Gastroesophageal sphincter (tissue), 4 donors: ENCODE measurements around the gene TOE1. TPM values are rescaled to one million over a fixed set of nuclear protein-coding genes. Genes with fewer than 3 reads are reported as not detected.
"Not testable (repeated sequence)": the region's sequence is repeated elsewhere in the genome, so short reads cannot be mapped to it uniquely, and the experiment has no call there.

Experiments
- ATAC-seq: fragments of 150-250 bp; one replicate; pipeline ENCODE4 v1.9.1; 2016; ENCODE audit warnings: mild to moderate bottlenecking, moderate library complexity
- H3K27ac ChIP-seq, 4 donors: fragments of 200-600 bp; sonication (generic) in 3 of 4; 1 replicate in 3 of 4; 2 replicates in 1 of 4; pipeline ENCODE4 v1.5.1; 2016 to 2019
- H3K27me3 ChIP-seq: fragments of 200-600 bp; sonication (generic); one replicate; pipeline ENCODE4 v1.5.1; 2019
- H3K36me3 ChIP-seq, 2 donors: fragments of 200-600 bp; sonication (generic); one replicate each; pipeline ENCODE4 v1.5.1; 2019; ENCODE audit warnings: control low read depth in 1 of 2
- H3K4me1 ChIP-seq, 3 donors: fragments of 200-600 bp; sonication (generic); 1 replicate in 2 of 3; 2 replicates in 1 of 3; pipeline ENCODE4 v1.5.1; 2016 to 2019; ENCODE audit warnings: control low read depth in 2 of 3
- H3K4me3 ChIP-seq, 2 donors: fragments of 200-600 bp; sonication (generic); one replicate each; pipeline ENCODE4 v1.5.1; 2019; ENCODE audit warnings: mild to moderate bottlenecking in 1 of 2, moderate library complexity in 1 of 2
- H3K9me3 ChIP-seq, 3 donors: fragments of 200-600 bp; sonication (generic); one replicate each; pipeline ENCODE4 v1.5.1; 2017 to 2019; ENCODE audit warnings: control low read depth in 2 of 3
- EP300 ChIP-seq: sonication (generic); formaldehyde crosslinking; IDR thresholded peaks from one replicate; pipeline ENCODE4 v1.6.1; 2017; ENCODE audit warnings: antibody characterized with exemption, mild to moderate bottlenecking
- POLR2A ChIP-seq, 2 donors: fragments of 450-650 bp; IDR thresholded peaks; one replicate each; pipeline ENCODE4 v1.6.1; 2017; ENCODE audit warnings: antibody characterized with exemption in 2 of 2, mild to moderate bottlenecking in 2 of 2, moderate library complexity in 1 of 2
- POLR2AphosphoS5 ChIP-seq: sonication (generic); formaldehyde crosslinking; IDR thresholded peaks from one replicate; pipeline ENCODE4 v1.6.1; 2017; ENCODE audit warnings: antibody characterized with exemption
- WGBS, 2 donors: methylation state at CpG; one replicate each; pipeline ENCODE4 v1.1.5; 2018; ENCODE audit warnings: low coverage in 1 of 2; 5-methylcytosine and 5-hydroxymethylcytosine counted together
- total RNA-seq, 4 donors: library from RNA; depleted of rRNA; stranded (reverse); fragments of >200 nt; gene quantifications; one replicate each; pipeline ENCODE4 v1.1.0, GENCODE V29; 2016
- TF ChIP-seq, protein P1 (sequence below), 4 experiments: fragments of 200-600 bp in 2 of 4; fragments of 450-650 bp in 2 of 4; sonication (generic) in 1 of 4; IDR thresholded peaks; one replicate each; pipeline ENCODE4 v1.5.1; 2017 to 2019; ENCODE audit warnings: antibody characterized with exemption in 4 of 4, mild to moderate bottlenecking in 2 of 4, moderate library complexity in 2 of 4

The TOE1 gene
- 1 to 10 TPM; 7.0 to 9.9 (median 8.4) TPM for total RNA-seq

DNA sequence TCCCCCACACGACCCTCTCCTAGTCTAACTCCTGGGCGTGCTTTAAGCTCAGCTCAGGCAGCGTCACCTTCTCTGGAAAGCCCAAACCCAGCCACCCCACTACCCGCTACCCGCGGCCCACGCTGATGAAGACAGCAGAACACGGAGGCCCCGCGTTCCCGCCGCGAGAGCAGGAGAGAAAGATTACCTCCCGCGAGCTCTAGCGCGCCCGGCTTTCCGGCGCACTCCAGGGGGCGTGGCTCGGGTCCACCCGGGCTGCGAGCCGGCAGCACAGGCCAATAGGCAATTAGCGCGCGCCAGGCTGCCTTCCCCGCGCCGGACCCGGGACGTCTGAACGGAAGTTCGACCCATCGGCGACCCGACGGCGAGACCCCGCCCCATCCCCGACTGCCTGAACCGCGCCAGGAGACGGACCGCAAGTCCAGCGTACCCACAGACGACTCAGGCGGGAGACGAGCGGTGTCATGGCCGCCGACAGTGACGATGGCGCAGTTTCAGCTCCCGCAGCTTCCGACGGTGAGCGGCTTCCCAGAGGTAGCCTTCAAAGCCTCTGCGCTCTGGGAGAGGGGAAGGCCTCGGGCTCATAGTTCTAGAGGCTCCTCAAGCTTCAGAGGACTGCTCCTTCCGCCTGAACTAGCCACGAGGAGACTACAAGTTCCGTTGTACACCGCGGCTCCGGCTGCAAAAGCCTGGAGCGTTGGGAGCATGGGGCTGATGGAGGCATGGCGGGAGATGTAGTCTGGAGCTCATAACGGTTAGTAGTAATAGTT lies at the start of gene TOE1, which contains the start of gene MUTYH:
Gene TOE1, plus strand, starts transcription at position 382 of the 770 bp plus-strand sequence. Its CDS starts 83 bp downstream, at position 465.
Gene MUTYH, minus strand, starts transcription at position 652 of the 770 bp plus-strand sequence. CDS start 5,935 bp downstream, outside the sequence.
- peaks cover 0 to 34% of the 10 kb centered on the region in 2 donors for H3K36me3 ChIP-seq
- H3K27me3 ChIP-seq, result no peaks in the 10 kb centered on the region
- ATAC-seq, result peak; percentile 93
- H3K27ac ChIP-seq, result peak within 1 kb of the TSS; percentile 92 to 99 (median 98)
- TF ChIP-seq, protein P1, sequence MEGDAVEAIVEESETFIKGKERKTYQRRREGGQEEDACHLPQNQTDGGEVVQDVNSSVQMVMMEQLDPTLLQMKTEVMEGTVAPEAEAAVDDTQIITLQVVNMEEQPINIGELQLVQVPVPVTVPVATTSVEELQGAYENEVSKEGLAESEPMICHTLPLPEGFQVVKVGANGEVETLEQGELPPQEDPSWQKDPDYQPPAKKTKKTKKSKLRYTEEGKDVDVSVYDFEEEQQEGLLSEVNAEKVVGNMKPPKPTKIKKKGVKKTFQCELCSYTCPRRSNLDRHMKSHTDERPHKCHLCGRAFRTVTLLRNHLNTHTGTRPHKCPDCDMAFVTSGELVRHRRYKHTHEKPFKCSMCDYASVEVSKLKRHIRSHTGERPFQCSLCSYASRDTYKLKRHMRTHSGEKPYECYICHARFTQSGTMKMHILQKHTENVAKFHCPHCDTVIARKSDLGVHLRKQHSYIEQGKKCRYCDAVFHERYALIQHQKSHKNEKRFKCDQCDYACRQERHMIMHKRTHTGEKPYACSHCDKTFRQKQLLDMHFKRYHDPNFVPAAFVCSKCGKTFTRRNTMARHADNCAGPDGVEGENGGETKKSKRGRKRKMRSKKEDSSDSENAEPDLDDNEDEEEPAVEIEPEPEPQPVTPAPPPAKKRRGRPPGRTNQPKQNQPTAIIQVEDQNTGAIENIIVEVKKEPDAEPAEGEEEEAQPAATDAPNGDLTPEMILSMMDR (IDR thresholded peaks at IDR 0.05), result peak in 3 of 4 experiments; percentile 2 to 34 (median 3)
- TF ChIP-seq EP300 (no peak), POLR2A (IDR thresholded peaks at IDR 0.05) (peak; percentile 56 to 61), POLR2AphosphoS5 (peak; percentile 70)
- no peaks in the 10 kb centered on the region for H3K9me3 ChIP-seq
- 10% methylated on average over 3 of the region's 70 CpGs; no CpG with 5 or more reads in 1 of the 2 donors for WGBS, 2 donors
- peak within 1 kb of the TSS; percentile 70 to 87 for H3K4me3 ChIP-seq
- peaks cover 0 to 38% (median 9%) of the 10 kb centered on the region in 3 donors for H3K4me1 ChIP-seq

DNA sequence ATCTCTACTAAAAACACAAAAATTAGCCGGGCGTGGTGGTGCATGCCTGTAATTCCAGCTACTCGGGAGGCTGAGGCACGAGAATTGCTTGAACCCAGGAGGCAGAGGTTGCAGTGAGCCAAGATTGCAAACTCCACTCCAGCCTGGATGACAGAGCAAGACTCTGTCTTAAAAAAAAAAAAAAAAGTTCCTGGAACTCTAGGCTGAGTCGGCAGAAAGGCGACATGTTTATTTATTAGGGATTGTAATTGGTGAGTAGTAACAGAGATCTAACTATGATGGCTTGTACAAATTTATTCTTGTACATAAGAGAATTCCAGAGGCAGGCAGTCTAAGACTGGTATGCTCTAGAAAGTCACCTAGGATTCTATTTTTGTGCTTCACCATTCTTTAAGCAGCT lies 49.0 kb upstream of the TOE1 start:
- not testable (repeated sequence) for H3K9me3 ChIP-seq, ATAC-seq, H3K4me1 ChIP-seq, H3K4me3 ChIP-seq, H3K27me3 ChIP-seq, H3K36me3 ChIP-seq, H3K27ac ChIP-seq
- whole genome bisulfite sequencing, 2 donors, result 43 to 80% methylated on average over 1 to 4 of the region's 6 CpGs

DNA sequence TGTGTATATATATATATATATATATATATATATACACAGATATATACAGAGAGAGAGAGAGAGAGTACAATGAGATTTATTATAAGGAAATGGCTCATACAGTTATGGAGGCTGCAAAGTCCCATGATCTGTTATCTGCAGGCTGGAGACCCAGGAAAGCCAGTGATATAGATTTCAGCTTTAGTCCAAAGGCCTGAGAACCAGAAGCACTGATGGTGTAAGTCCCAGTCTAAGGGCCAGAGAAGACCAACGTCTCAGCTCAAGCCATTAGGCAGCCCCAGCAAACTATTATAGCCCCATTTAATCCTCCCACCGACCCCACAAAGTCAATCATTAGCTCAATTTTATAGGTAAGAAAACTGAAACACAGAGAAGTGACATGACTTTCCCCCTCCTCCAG lies 48.3 kb upstream of the TOE1 start:
- Histone ChIP-seq H3K27me3 (no peaks in the 10 kb centered on the region), H3K4me3 (no peak overlapping the region), H3K9me3 (no peaks in the 10 kb centered on the region), H3K4me1 (no peaks in the 10 kb centered on the region), H3K27ac (no peak overlapping the region), H3K36me3 (no peaks in the 10 kb centered on the region)
- ATAC-seq, result no peak
- TF ChIP-seq POLR2AphosphoS5 (no peak), EP300 (no peak), POLR2A (IDR thresholded peaks at IDR 0.05) (no peak)
- TF ChIP-seq, protein P1 (IDR thresholded peaks at IDR 0.05), result no peak
- WGBS, 2 donors, result 60% methylated on average over 1 of the region's 2 CpGs

DNA sequence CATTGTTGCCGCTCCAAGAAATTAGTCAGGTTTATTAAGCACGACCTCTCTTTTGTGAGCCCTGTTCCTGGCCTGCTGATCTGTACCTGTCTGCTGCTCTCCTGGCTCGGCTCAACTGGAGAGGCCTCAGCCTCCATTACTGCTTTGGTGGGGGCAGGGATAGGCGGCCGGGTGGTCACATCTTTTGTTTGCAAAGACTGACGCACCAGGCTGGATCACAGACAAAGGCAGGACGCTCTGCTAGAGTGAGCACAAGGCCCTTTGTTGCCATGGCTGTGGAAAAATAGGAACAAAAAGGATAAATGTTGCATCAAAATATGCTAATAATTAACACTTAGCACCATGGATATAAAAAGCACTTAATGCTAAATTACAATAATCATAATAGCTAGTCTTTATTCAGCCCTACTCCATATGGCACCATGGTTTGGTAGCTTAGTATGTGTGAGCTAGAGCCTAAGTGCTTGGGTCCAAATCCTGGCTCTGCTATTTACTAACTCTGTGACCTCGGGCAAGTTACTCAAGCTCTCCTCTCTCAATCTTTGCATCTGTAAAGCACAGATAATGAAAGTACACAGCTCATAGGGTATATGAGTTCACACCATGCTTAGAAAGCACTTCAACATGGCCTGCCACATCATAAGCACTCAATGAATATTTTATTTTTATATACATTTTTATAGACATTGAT lies 42.2 kb upstream of the TOE1 start:
- Histone ChIP-seq H3K4me1 (peaks cover 0 to 10% (median 0%) of the 10 kb centered on the region in 3 donors), H3K27me3 (no peaks in the 10 kb centered on the region), H3K9me3 (no peaks in the 10 kb centered on the region), H3K36me3 (no peaks in the 10 kb centered on the region), H3K27ac (no peak overlapping the region), H3K4me3 (no peak overlapping the region)
- TF ChIP-seq POLR2A (IDR thresholded peaks at IDR 0.05) (no peak), EP300 (no peak), POLR2AphosphoS5 (no peak)
- TF ChIP-seq, protein P1 (IDR thresholded peaks at IDR 0.05), result no peak
- WGBS, 2 donors, result 64 to 66% methylated on average over 4 of the region's 8 CpGs
- ATAC-seq, result no peak

DNA sequence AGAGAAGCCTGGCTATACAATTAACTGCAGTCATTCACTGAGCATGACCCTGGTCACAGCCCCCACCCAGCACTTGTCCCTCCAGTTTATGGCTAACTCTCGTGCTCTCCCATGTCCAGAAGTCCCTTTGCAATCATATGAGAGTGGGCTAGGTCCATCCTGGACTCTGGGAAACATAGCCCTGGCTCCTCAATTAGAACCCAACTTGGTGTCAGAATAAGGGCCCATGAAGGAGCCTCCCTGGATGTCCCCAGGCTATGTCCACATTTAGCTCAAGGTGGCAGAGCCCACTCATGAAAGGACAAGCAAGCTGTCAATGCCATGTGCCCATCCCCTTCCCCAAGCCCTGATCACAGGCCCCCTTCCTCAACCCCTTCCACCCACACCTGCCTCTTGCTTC lies 40.7 kb upstream of the TOE1 start:
- no peaks in the 10 kb centered on the region for H3K27me3 ChIP-seq
- H3K4me3 ChIP-seq, result no peak overlapping the region
- H3K9me3 ChIP-seq, result no peaks in the 10 kb centered on the region
- no peak for ATAC-seq
- H3K27ac ChIP-seq, result no peak overlapping the region
- WGBS, 2 donors, result 88% methylated on average over 1 of the region's 1 CpG; no CpG with 5 or more reads in 1 of the 2 donors
- no peak for TF ChIP-seq POLR2A (IDR thresholded peaks at IDR 0.05)
- no peak for TF ChIP-seq POLR2AphosphoS5
- TF ChIP-seq, protein P1 (IDR thresholded peaks at IDR 0.05), result no peak
- no peak for TF ChIP-seq EP300
- no peaks in the 10 kb centered on the region for H3K36me3 ChIP-seq
- H3K4me1 ChIP-seq, result peaks cover 0 to 18% (median 1%) of the 10 kb centered on the region in 3 donors
